IMR-90 (cell line): ENCODE results near the gene CREB3L1. TPM values are rescaled to one million over a fixed set of nuclear protein-coding genes. Genes with fewer than 3 reads are reported as not detected.
A peak's percentile ranks its signal among the peaks of the same experiment; 100 is the strongest.

Experiments used
- ATAC-seq: fragments of 200-7000 bp; cut with Tn5 transposase; 2 replicates; pipeline ENCODE4 v1.9.1; 2020; ENCODE audit warnings: low read depth, mild to moderate bottlenecking, moderate library complexity
- BruUV-seq: library from RNA; stranded (reverse); fragments of 400-500 nt; replicated peaks from 2 replicates; lab custom pipeline; 2021; lab: Mats Ljungman, UMichigan
- CTCF ChIA-PET: fragments of 300-600 bp; formaldehyde crosslinking; extraction: SDS; loops from one replicate; lab custom pipeline; 2021; ENCODE audit warnings: antibody characterized with exemption; lab: Yijun Ruan, JAX
- POLR2A ChIA-PET: fragments of 300-600 bp; sonication (Branson Sonifier 250); formaldehyde crosslinking; loops from one replicate; lab custom pipeline; 2022; ENCODE audit warnings: antibody characterized with exemption; ENCODE audit not compliant: unreplicated experiment; lab: Charles Lee
- DNase-seq: peaks from one replicate; pipeline ENCODE4 v3.0.0; 2013
- H2AFZ ChIP-seq: replicated peaks from 2 replicates; pipeline ENCODE3; 2013; ENCODE audit warnings: low read length, mild to moderate bottlenecking; ENCODE audit not compliant: poor library complexity
- H2AK5ac ChIP-seq: 2 replicates; pipeline ENCODE4 v1.6.1; 2013; ENCODE audit warnings: low read depth, low read length, inconsistent platforms
- H2AK9ac ChIP-seq: replicated peaks from 2 replicates; pipeline ENCODE3; 2013; ENCODE audit warnings: mild to moderate bottlenecking, low read depth, low read length, moderate library complexity; ENCODE audit not compliant: poor library complexity
- H2BK120ac ChIP-seq: 2 replicates; pipeline ENCODE4 v1.6.1; 2013; ENCODE audit warnings: low read depth, low read length, inconsistent platforms
- H2BK15ac ChIP-seq: 3 replicates; pipeline ENCODE4 v1.6.1; 2013; ENCODE audit warnings: low read depth, low read length, inconsistent platforms
- H2BK20ac ChIP-seq: 2 replicates; pipeline ENCODE4 v1.6.1; 2013; ENCODE audit warnings: low read depth, mild to moderate bottlenecking, inconsistent platforms, low read length, moderate library complexity
- H2BK5ac ChIP-seq: 2 replicates; pipeline ENCODE4 v1.6.1; 2013; ENCODE audit warnings: mild to moderate bottlenecking, low read depth, low read length, inconsistent platforms; ENCODE audit not compliant: poor library complexity, severe bottlenecking
- H3K14ac ChIP-seq: replicated peaks from 2 replicates; pipeline ENCODE4 v1.6.1; 2013; ENCODE audit warnings: low read depth, low read length, inconsistent platforms
- H3K18ac ChIP-seq: 2 replicates; pipeline ENCODE4 v1.6.1; 2013; ENCODE audit warnings: low read depth, low read length, control low read depth
- H3K23ac ChIP-seq: 2 replicates; pipeline ENCODE4 v1.6.1; 2013; ENCODE audit warnings: low read depth, low read length, inconsistent platforms
- H3K27ac ChIP-seq: 2 replicates; pipeline ENCODE4 v1.5.1; 2013; ENCODE audit warnings: mild to moderate bottlenecking, control low read depth, low read length; ENCODE audit not compliant: insufficient read depth
- H3K27me3 ChIP-seq: 2 replicates; pipeline ENCODE4 v1.6.1; 2013; ENCODE audit warnings: low read length; ENCODE audit not compliant: control insufficient read depth, insufficient read depth
- H3K36me3 ChIP-seq: 2 replicates; pipeline ENCODE4 v1.6.1; 2013; ENCODE audit warnings: low read length, mixed read lengths; ENCODE audit not compliant: control insufficient read depth, insufficient read depth
- H3K4ac ChIP-seq: 2 replicates; pipeline ENCODE4 v1.6.1; 2013; ENCODE audit warnings: low read depth, low read length, inconsistent platforms
- H3K4me1 ChIP-seq: 2 replicates; pipeline ENCODE4 v1.6.1; 2013; ENCODE audit warnings: low read length, mixed read lengths; ENCODE audit not compliant: control insufficient read depth, insufficient read depth
- H3K4me2 ChIP-seq: 2 replicates; pipeline ENCODE4 v1.6.1; 2013; ENCODE audit warnings: low read depth, mild to moderate bottlenecking, control low read depth, low read length, moderate library complexity
- H3K4me3 ChIP-seq: 2 replicates; pipeline ENCODE4 v1.5.1; 2013; ENCODE audit warnings: low read depth, mild to moderate bottlenecking, control low read depth, low read length, moderate library complexity; ENCODE audit not compliant: insufficient read depth
- H3K56ac ChIP-seq: 2 replicates; pipeline ENCODE4 v1.6.1; 2013; ENCODE audit warnings: low read length, inconsistent platforms; ENCODE audit not compliant: insufficient read depth; ENCODE audit errors: extremely low read depth
- H3K79me1 ChIP-seq, 2 experiments: 2 replicates each; pipeline ENCODE4 v1.6.1; 2013; ENCODE audit warnings: low read length in 2 of 2, inconsistent platforms in 1 of 2, low read depth in 1 of 2
- H3K9ac ChIP-seq: 2 replicates; pipeline ENCODE4 v1.6.1; 2013; ENCODE audit warnings: low read depth, low read length, control low read depth
- H3K9me1 ChIP-seq: 2 replicates; pipeline ENCODE4 v1.6.1; 2013; ENCODE audit warnings: low read length, inconsistent platforms; ENCODE audit not compliant: insufficient read depth
- H3K9me3 ChIP-seq: 2 replicates; pipeline ENCODE4 v1.6.1; 2013; ENCODE audit warnings: low read length; ENCODE audit not compliant: control insufficient read depth, insufficient read depth
- H4K20me1 ChIP-seq: 2 replicates; pipeline ENCODE4 v1.6.1; 2013; ENCODE audit warnings: low read length, inconsistent platforms; ENCODE audit not compliant: insufficient read depth
- H4K5ac ChIP-seq: 2 replicates; pipeline ENCODE4 v1.6.1; 2013; ENCODE audit warnings: mild to moderate bottlenecking, low read depth, low read length, control low read depth
- H4K8ac ChIP-seq, 2 experiments: 2 replicates each; pipeline ENCODE4 v1.6.1; 2013; ENCODE audit warnings: low read depth in 2 of 2, low read length in 2 of 2, control low read depth in 1 of 2, inconsistent platforms in 1 of 2
- H4K91ac ChIP-seq: 2 replicates; pipeline ENCODE4 v1.6.1; 2013; ENCODE audit warnings: low read depth, low read length, inconsistent platforms; ENCODE audit not compliant: insufficient read depth
- BHLHE40 ChIP-seq: fragments of 150-350 bp; IDR thresholded peaks from 2 replicates; pipeline ENCODE4 v1.6.1; 2016; ENCODE audit warnings: mild to moderate bottlenecking, low read depth, low read length
- CEBPB ChIP-seq: IDR thresholded peaks from 2 replicates; pipeline ENCODE4 v1.6.1; 2012; ENCODE audit warnings: low read depth, low read length, improper control_type of control experiment
- CHD1 ChIP-seq: IDR thresholded peaks from 2 replicates; pipeline ENCODE4 v1.6.1; 2012; ENCODE audit warnings: low read depth, low read length, improper control_type of control experiment
- CTCF ChIP-seq: conservative IDR thresholded peaks from 2 replicates; pipeline ENCODE4 v1.5.1; 2012; ENCODE audit warnings: mild to moderate bottlenecking, low read depth, low read length, improper control_type of control experiment
- RAD21 ChIP-seq: IDR thresholded peaks from 2 replicates; pipeline ENCODE4 v1.6.1; 2012; ENCODE audit warnings: low read length, improper control_type of control experiment
- SMC3 ChIP-seq: fragments of 150-350 bp; IDR thresholded peaks from 2 replicates; pipeline ENCODE4 v1.6.1; 2016; ENCODE audit warnings: low read depth, mild to moderate bottlenecking, antibody characterized with exemption, low read length, moderate library complexity
- USF2 ChIP-seq: fragments of 150-350 bp; IDR thresholded peaks from 2 replicates; pipeline ENCODE4 v1.6.1; 2017; ENCODE audit warnings: mild to moderate bottlenecking, antibody characterized with exemption, low read length, low read depth
- WGBS, 2 experiments: methylation state at CpG; one replicate each; pipeline versions ENCODE4 v1.1.5 to v1.1.7; 2013; ENCODE audit warnings: missing lambda C conversion rate in 2 of 2; ENCODE audit not compliant: insufficient read length in 1 of 2; ENCODE audit errors: extremely low coverage in 2 of 2; 5-methylcytosine and 5-hydroxymethylcytosine counted together
- dilution Hi-C: fragments of 300-500 bp; cut with HindIII; formaldehyde crosslinking; loops from one replicate; pipeline ENCODE4 v1.14.3; 2018; ENCODE audit warnings: low sequenced_read_pairs; ENCODE audit not compliant: unreplicated experiment
- in situ Hi-C: fragments of 300-500 bp; cut with MboI; formaldehyde crosslinking; loops from 3 replicates; pipeline ENCODE4 v1.14.3; 2019; ENCODE audit warnings: low sequenced_read_pairs, inconsistent platforms, mixed read lengths
- intact Hi-C: fragments of 100-400 bp; cut with micrococcal nuclease; formaldehyde crosslinking; loops from 2 replicates; pipeline ENCODE4 v1.10.0; 2022
- polyA plus RNA-seq, 3 experiments: library from polyadenylated mRNA; depleted of rRNA; stranded (reverse); fragments of >200 nt; gene quantifications; 2 replicates each; pipeline ENCODE4 v1.2.3, GENCODE V29; 2012; ENCODE audit warnings: low replicate concordance in 1 of 3
- total RNA-seq: library from RNA; depleted of rRNA; stranded (reverse); fragments of >200 nt; gene quantifications from 2 replicates; pipeline ENCODE4 v1.2.3, GENCODE V29; 2012

Gene CREB3L1
- total and polyA plus RNA-seq, 2 of the 4 experiments (the other 2 are of a cell fraction), result 8.1 to 82.3 TPM

- no peak overlapping the region for H3K9ac ChIP-seq
- 0 out of 2 replicates have a peak overlapping the region, but pooled peaks have one; percentile 13 for H2BK20ac ChIP-seq
- H4K8ac ChIP-seq, result no peak overlapping the region; a peak in 2 of 4 replicates
- no CpG with 5 or more reads among the region's 1 CpG for WGBS, 2 experiments
- H4K20me1 ChIP-seq, result no peaks in the 10 kb centered on the region
- no peak overlapping the region for H3K4me3 ChIP-seq
- ChIA-PET POLR2A (interaction anchor here (1.1 kb wide), 1 partner anchor 120 kb away, joined by 3 read pairs; no protein-coding TSS in a partner anchor), CTCF (no interaction called here)
- dilution Hi-C loops, result no loop called here
- H3K79me1 ChIP-seq, result peaks cover 4 to 22% of the 10 kb centered on the region in 2 experiments; a peak in 3 of 4 replicates
- H3K36me3 ChIP-seq, result no peaks in the 10 kb centered on the region
- H3K14ac ChIP-seq, result no peak overlapping the region
- peaks cover 3% of the 10 kb centered on the region for H3K9me1 ChIP-seq
- H4K91ac ChIP-seq, result no peak overlapping the region
- H2AFZ ChIP-seq, result no peak overlapping the region
- no peak overlapping the region for H3K4me2 ChIP-seq
- H3K4me1 ChIP-seq, result peaks cover 20% of the 10 kb centered on the region
- intact Hi-C loops, result loop anchor here (5.0 kb wide), 1 partner anchor 184 kb away; no protein-coding TSS in a partner anchor
- no peak for ATAC-seq
- BruUV-seq, result no TSS peak
- H2AK9ac ChIP-seq, result no peak overlapping the region
- no peak overlapping the region for H3K23ac ChIP-seq
- peak overlapping the region; percentile 2; the same call in 1 of the 2 replicates for H2AK5ac ChIP-seq
- no peak overlapping the region for H3K56ac ChIP-seq
- H4K5ac ChIP-seq, result no peak overlapping the region
- H3K18ac ChIP-seq, result no peak overlapping the region
- no peak overlapping the region for H3K27ac ChIP-seq
- no peak overlapping the region for H2BK5ac ChIP-seq
- no peak for TF ChIP-seq RAD21
- TF ChIP-seq USF2, result no peak
- TF ChIP-seq CEBPB, result peak; percentile 38; the same call in 1 of the 2 replicates
- TF ChIP-seq SMC3, result no peak
- TF ChIP-seq BHLHE40, result no peak
- TF ChIP-seq CTCF, result no peak
- no peak for TF ChIP-seq CHD1
- peak overlapping the region; percentile 98; the same call in 1 of the 2 replicates for H2BK120ac ChIP-seq
- H3K4ac ChIP-seq, result no peak overlapping the region
- in situ Hi-C loops, result no loop called here
- no peak for DNase-seq
- peaks cover 2% of the 10 kb centered on the region; the same call in 1 of the 2 replicates for H3K9me3 ChIP-seq
- 0 out of 3 replicates have a peak overlapping the region, but pooled peaks have one; percentile 85 for H2BK15ac ChIP-seq
- H3K27me3 ChIP-seq, result no peaks in the 10 kb centered on the region
These were observed 41.4 kb upstream of the CREB3L1 start for GRCh38 chr11:46235777-46236688.
